HepG2 (cell line): ENCODE data around the gene CAMKMT. TPM values are rescaled to one million over a fixed set of nuclear protein-coding genes. Genes with fewer than 3 reads are reported as not detected.

Source experiments
- ATAC-seq: fragments of 200-7000 bp; cut with Tn5 transposase; 3 replicates; pipeline ENCODE4 v1.9.1; 2020; ENCODE audit warnings: mild to moderate bottlenecking, moderate library complexity
- BruUV-seq: library from RNA; stranded (reverse); fragments of 400-500 nt; replicated peaks from 2 replicates; lab custom pipeline; 2021; lab: Mats Ljungman, UMichigan
- CTCF ChIA-PET: fragments of 300-600 bp; formaldehyde crosslinking; extraction: SDS; loops from one replicate; lab custom pipeline; 2021; ENCODE audit warnings: low total read pairs, inconsistent platforms, low intra/inter-chr PET ratio; lab: Yijun Ruan, JAX
- POLR2A ChIA-PET: fragments of 350-600 bp; sonication (Branson Sonifier 250); formaldehyde crosslinking; loops from one replicate; lab custom pipeline; 2020; ENCODE audit warnings: antibody characterized with exemption, inconsistent platforms; lab: Yijun Ruan, JAX
- DNase-seq: peaks from one replicate; pipeline ENCODE4 v3.0.0-alpha.2; 2015; ENCODE audit warnings: low spot score
- FAIRE-seq: peaks from 3 replicates; lab custom pipeline; 2011; peaks lifted over from hg19 to GRCh38; lab: Jason Lieb, UNC
- H2AFZ ChIP-seq: one replicate; pipeline ENCODE4 v1.6.1; 2011; ENCODE audit warnings: low read length, inconsistent platforms
- H3K27ac ChIP-seq: fragments of 300-600 bp; 3 replicates; pipeline ENCODE4 v1.8.0; 2011; ENCODE audit warnings: mixed run types, mild to moderate bottlenecking, mixed read lengths, low read length, inconsistent platforms; ENCODE audit not compliant: insufficient read depth; ENCODE audit errors: extremely low read length
- H3K27me3 ChIP-seq, 2 experiments: fragments of 200-600 bp in 1 of 2; 2 replicates in 1 of 2; 3 replicates in 1 of 2; pipeline versions ENCODE4 v1.6.0 to v1.8.0; 2011; ENCODE audit warnings: low read length in 2 of 2, mild to moderate bottlenecking in 2 of 2, moderate library complexity in 2 of 2, inconsistent platforms in 1 of 2; ENCODE audit not compliant: insufficient read depth in 2 of 2, control insufficient read depth in 1 of 2
- H3K36me3 ChIP-seq, 2 experiments: fragments of 200-600 bp in 1 of 2; replicated peaks in 1 of 2; 2 replicates in 1 of 2; 3 replicates in 1 of 2; pipeline versions ENCODE4 v1.5.1 to v1.8.0; 2011; ENCODE audit warnings: low read length in 2 of 2, inconsistent platforms in 1 of 2; ENCODE audit not compliant: insufficient read depth in 2 of 2, control insufficient read depth in 1 of 2
- H3K4me1 ChIP-seq: 2 replicates; pipeline ENCODE4 v1.5.1; 2012; ENCODE audit warnings: low read length, inconsistent platforms; ENCODE audit not compliant: insufficient read depth
- H3K4me2 ChIP-seq: 2 replicates; pipeline ENCODE4 v1.6.0; 2011; ENCODE audit warnings: low read depth, low read length, inconsistent platforms
- H3K4me3 ChIP-seq, 3 experiments: fragments of 200-600 bp in 1 of 3; sonication (generic), shearing (Covaris generic) in 1 of 3; replicated peaks in 1 of 3; 2 replicates each; pipeline ENCODE4 v1.5.1; 2011 to 2016; ENCODE audit warnings: low read length in 3 of 3, inconsistent platforms in 2 of 3, low read depth in 2 of 3, mild to moderate bottlenecking in 2 of 3, control low read depth in 1 of 3, mixed read lengths in 1 of 3; ENCODE audit not compliant: insufficient read depth in 1 of 3
- H3K79me2 ChIP-seq: one replicate; pipeline ENCODE4 v1.6.1; 2011; ENCODE audit warnings: low read length, inconsistent platforms; ENCODE audit not compliant: insufficient read depth
- H3K9ac ChIP-seq: 2 replicates; pipeline ENCODE4 v1.6.0; 2011; ENCODE audit warnings: mild to moderate bottlenecking, low read depth, low read length, inconsistent platforms; ENCODE audit not compliant: insufficient read depth
- H3K9me3 ChIP-seq: 2 replicates; pipeline ENCODE4 v1.5.1; 2012; ENCODE audit warnings: mild to moderate bottlenecking, low read length
- H4K20me1 ChIP-seq: 2 replicates; pipeline ENCODE4 v1.6.0; 2011; ENCODE audit warnings: inconsistent platforms, mild to moderate bottlenecking, low read length, moderate library complexity; ENCODE audit not compliant: insufficient read depth
- CEBPG ChIP-seq: IDR thresholded peaks from 2 replicates; pipeline ENCODE4 v1.6.1; 2016
- CENPBD1 ChIP-seq: sonication (generic); formaldehyde crosslinking; IDR thresholded peaks from 2 replicates; pipeline ENCODE4 v1.8.0; 2022; ENCODE audit warnings: missing genetic modification reagents, low read depth, mild to moderate bottlenecking, borderline replicate concordance
- HMGXB3 ChIP-seq: sonication (generic); formaldehyde crosslinking; IDR thresholded peaks from 2 replicates; pipeline ENCODE4 v1.4.0; 2020; ENCODE audit warnings: missing genetic modification reagents, borderline replicate concordance
- MAFF ChIP-seq: IDR thresholded peaks from 2 replicates; pipeline ENCODE4 v1.6.1; 2011; ENCODE audit warnings: low read depth, low read length, improper control_type of control experiment
- MAFK ChIP-seq, 2 experiments: IDR thresholded peaks in 1 of 2; conservative IDR thresholded peaks in 1 of 2; 2 replicates each; pipeline ENCODE4 v1.6.1; 2011; ENCODE audit warnings: improper control_type of control experiment in 2 of 2, low read length in 2 of 2
- MYNN ChIP-seq: sonication (generic); formaldehyde crosslinking; IDR thresholded peaks from 2 replicates; pipeline ENCODE4 v1.4.0; 2020; ENCODE audit warnings: mild to moderate bottlenecking, low read depth, missing genetic modification reagents
- PBX2 ChIP-seq: IDR thresholded peaks from 2 replicates; pipeline ENCODE4 v1.6.1; 2016; ENCODE audit warnings: control low read depth
- SMAD3 ChIP-seq: sonication (generic); formaldehyde crosslinking; IDR thresholded peaks from 2 replicates; pipeline ENCODE4 v1.4.0; 2020; ENCODE audit warnings: missing genetic modification reagents
- TP53 ChIP-seq: sonication (generic); formaldehyde crosslinking; conservative IDR thresholded peaks from 2 replicates; pipeline ENCODE4 v1.4.0; 2020; ENCODE audit warnings: missing genetic modification reagents
- WGBS: methylation state at CpG from one replicate; pipeline ENCODE4 v1.1.6; 2017; ENCODE audit warnings: low lambda C conversion rate; 5-methylcytosine and 5-hydroxymethylcytosine counted together
- in situ Hi-C: cut with HindIII; loops from 2 replicates; pipeline ENCODE4 v1.10.0; 2017; ENCODE audit warnings: low pct_unique_long_range_greater_than_20kb; ENCODE audit not compliant: extremely low pct_ligation_motif_present
- intact Hi-C: fragments of 100-400 bp; cut with micrococcal nuclease; formaldehyde crosslinking; loops from one replicate; pipeline ENCODE4 v1.10.0; 2022; ENCODE audit not compliant: unreplicated experiment
- polyA plus RNA-seq, 8 experiments: library from polyadenylated mRNA; depleted of rRNA in 3 of 8; stranded (reverse) in 7 of 8; unstranded in 1 of 8; fragments of >200 nt; fragmentation: Illumina TruSeq in 4 of 8; extraction: Trizol in 4 of 8; gene quantifications; 2 replicates each; pipeline versions ENCODE4 v1.2.1 to v1.2.3, GENCODE V29; 2011 to 2016; ENCODE audit warnings: low read depth in 4 of 8, missing spikeins in 1 of 8, mixed read lengths in 1 of 8; ENCODE audit not compliant: insufficient read depth in 1 of 8
- total RNA-seq, 5 experiments: library from RNA; depleted of rRNA; stranded (reverse); fragments of >200 nt; fragmentation: Illumina TruSeq; extraction: Trizol; gene quantifications; 2 replicates each; pipeline ENCODE4 v1.2.3, GENCODE V29; 2016; ENCODE audit warnings: low read depth in 1 of 5
- TF ChIP-seq, protein P1 (sequence below): sonication (generic); formaldehyde crosslinking; IDR thresholded peaks from 2 replicates; pipeline ENCODE4 v1.4.0; 2020; ENCODE audit warnings: missing genetic modification reagents, mild to moderate bottlenecking, borderline replicate concordance

The CAMKMT gene
- total and polyA plus RNA-seq, 2 of the 13 experiments (the other 11 are each of a cell fraction or from before 2014, with no cell fraction given): 6.9 to 20.8 TPM

DNA sequence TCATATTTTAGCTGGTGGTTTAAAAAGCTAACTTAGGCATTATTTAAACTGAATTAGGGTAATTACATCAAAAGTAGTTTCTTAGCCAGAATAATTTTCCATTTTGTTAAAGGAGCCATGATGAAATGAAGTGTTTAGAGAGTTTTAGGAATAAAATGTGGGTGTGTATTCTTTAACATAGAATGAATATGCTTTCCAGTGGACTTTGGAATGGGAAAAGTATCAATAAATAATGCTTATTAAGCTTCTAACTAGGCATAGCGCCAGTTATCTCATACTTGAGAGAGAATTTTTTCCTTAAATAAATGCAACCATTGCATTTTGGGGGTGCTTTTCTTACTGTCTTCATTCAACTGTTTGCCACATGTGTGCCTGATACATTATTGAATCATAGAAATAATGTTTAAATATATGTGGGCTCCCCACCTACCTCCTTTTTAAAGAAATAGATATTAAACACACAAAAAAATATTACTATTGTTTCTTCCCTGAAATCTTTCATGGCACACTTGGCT is 90.4 kb downstream of the CAMKMT start:
- WGBS: 92% methylated on average over 1 of the region's 1 CpG
- H3K79me2 ChIP-seq: no peaks in the 10 kb centered on the region
- ChIA-PET CTCF (no interaction called here), POLR2A (no interaction called here)
- DNase-seq: no peak
- BruUV-seq: no TSS peak
- no peak overlapping the region for H3K4me2 ChIP-seq
- no peaks in the 10 kb centered on the region for H3K9me3 ChIP-seq
- H2AFZ ChIP-seq: no peak overlapping the region
- no peaks in the 10 kb centered on the region for H3K36me3 ChIP-seq
- ATAC-seq: no peak
- intact Hi-C loops (no loop called here), in situ Hi-C loops (no loop called here)
- no peaks in the 10 kb centered on the region for H4K20me1 ChIP-seq
- no peak overlapping the region for H3K27ac ChIP-seq
- no peak for FAIRE-seq
- H3K9ac ChIP-seq: no peak overlapping the region
- H3K4me1 ChIP-seq: peaks cover 23% of the 10 kb centered on the region
- TF ChIP-seq, protein P1, sequence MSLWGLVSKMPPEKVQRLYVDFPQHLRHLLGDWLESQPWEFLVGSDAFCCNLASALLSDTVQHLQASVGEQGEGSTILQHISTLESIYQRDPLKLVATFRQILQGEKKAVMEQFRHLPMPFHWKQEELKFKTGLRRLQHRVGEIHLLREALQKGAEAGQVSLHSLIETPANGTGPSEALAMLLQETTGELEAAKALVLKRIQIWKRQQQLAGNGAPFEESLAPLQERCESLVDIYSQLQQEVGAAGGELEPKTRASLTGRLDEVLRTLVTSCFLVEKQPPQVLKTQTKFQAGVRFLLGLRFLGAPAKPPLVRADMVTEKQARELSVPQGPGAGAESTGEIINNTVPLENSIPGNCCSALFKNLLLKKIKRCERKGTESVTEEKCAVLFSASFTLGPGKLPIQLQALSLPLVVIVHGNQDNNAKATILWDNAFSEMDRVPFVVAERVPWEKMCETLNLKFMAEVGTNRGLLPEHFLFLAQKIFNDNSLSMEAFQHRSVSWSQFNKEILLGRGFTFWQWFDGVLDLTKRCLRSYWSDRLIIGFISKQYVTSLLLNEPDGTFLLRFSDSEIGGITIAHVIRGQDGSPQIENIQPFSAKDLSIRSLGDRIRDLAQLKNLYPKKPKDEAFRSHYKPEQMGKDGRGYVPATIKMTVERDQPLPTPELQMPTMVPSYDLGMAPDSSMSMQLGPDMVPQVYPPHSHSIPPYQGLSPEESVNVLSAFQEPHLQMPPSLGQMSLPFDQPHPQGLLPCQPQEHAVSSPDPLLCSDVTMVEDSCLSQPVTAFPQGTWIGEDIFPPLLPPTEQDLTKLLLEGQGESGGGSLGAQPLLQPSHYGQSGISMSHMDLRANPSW (CRISPR knock-in tag): no peak
- peak; percentile 45 to 66 for TF ChIP-seq MAFK (conservative IDR thresholded peaks at IDR 0.05 in 1 of 2, IDR thresholded peaks at IDR 0.05 in 1 of 2; ENCODE audit: low read length in 2 of 2)
- no peak for TF ChIP-seq CEBPG (CRISPR knock-in tag)
- TF ChIP-seq MAFF: peak; percentile 45
- no peak for TF ChIP-seq MYNN (CRISPR knock-in tag)
- no peak for TF ChIP-seq TP53 (CRISPR knock-in tag)
- TF ChIP-seq SMAD3: no peak
- TF ChIP-seq HMGXB3 (CRISPR knock-in tag): no peak
- no peak for TF ChIP-seq CENPBD1 (CRISPR knock-in tag)
- no peak for TF ChIP-seq PBX2 (CRISPR knock-in tag)
- no peak overlapping the region for H3K4me3 ChIP-seq
- H3K27me3 ChIP-seq: no peaks in the 10 kb centered on the region
